Activated CD4-positive, alpha-beta T cell treated with anti-CD3 and anti-CD28 coated beads, Interleukin-2, amount 10 ng/mL, durations not matched to agents 7 days and 5 days (primary cell): ENCODE measurements around the gene ZNF654. TPM values are rescaled to one million over a fixed set of nuclear protein-coding genes. Genes with fewer than 3 reads are reported as not detected.
A peak's percentile ranks its signal among the peaks of the same experiment; 100 is the strongest.
"Not testable (repeated sequence)": the region's sequence is repeated elsewhere in the genome, so short reads cannot be mapped to it uniquely, and the experiment has no call there.

Experiments used
- CTCF ChIA-PET: fragments of 350-600 bp; sonication (Branson Sonifier 250); formaldehyde crosslinking; loops from one replicate; lab custom pipeline; 2021; ENCODE audit warnings: antibody characterized with exemption; lab: Charles Lee
- POLR2A ChIA-PET: fragments of 350-600 bp; sonication (Branson Sonifier 250); formaldehyde crosslinking; loops from one replicate; lab custom pipeline; 2021; ENCODE audit warnings: antibody characterized with exemption; lab: Charles Lee
- DNase-seq: peaks from one replicate; pipeline ENCODE4 v3.0.0-alpha.2; 2020
- H3K27ac Mint-ChIP-seq: one replicate; pipeline ENCODE4 v1.8.0; 2021; ENCODE audit warnings: mild to moderate bottlenecking, moderate library complexity, mixed read lengths
- H3K27me3 Mint-ChIP-seq: one replicate; pipeline ENCODE4 v1.8.0; 2021; ENCODE audit warnings: mixed read lengths
- H3K36me3 Mint-ChIP-seq: one replicate; pipeline ENCODE4 v1.8.0; 2021; ENCODE audit warnings: low read depth, mixed read lengths
- H3K4me1 Mint-ChIP-seq: one replicate; pipeline ENCODE4 v1.8.0; 2021; ENCODE audit warnings: mixed read lengths
- H3K4me3 Mint-ChIP-seq: one replicate; pipeline ENCODE4 v1.8.0; 2021; ENCODE audit warnings: mild to moderate bottlenecking, moderate library complexity, mixed read lengths
- H3K9me3 Mint-ChIP-seq: one replicate; pipeline ENCODE4 v1.8.0; 2021; ENCODE audit warnings: mixed read lengths
- total RNA-seq, 2 experiments: library from RNA; stranded (reverse); gene quantifications; one replicate each; pipeline ENCODE4 v1.2.3, GENCODE V29; 2021

Gene ZNF654
- total RNA-seq, 2 experiments from 2014 or later: 25.3 to 25.4 TPM

DNA sequence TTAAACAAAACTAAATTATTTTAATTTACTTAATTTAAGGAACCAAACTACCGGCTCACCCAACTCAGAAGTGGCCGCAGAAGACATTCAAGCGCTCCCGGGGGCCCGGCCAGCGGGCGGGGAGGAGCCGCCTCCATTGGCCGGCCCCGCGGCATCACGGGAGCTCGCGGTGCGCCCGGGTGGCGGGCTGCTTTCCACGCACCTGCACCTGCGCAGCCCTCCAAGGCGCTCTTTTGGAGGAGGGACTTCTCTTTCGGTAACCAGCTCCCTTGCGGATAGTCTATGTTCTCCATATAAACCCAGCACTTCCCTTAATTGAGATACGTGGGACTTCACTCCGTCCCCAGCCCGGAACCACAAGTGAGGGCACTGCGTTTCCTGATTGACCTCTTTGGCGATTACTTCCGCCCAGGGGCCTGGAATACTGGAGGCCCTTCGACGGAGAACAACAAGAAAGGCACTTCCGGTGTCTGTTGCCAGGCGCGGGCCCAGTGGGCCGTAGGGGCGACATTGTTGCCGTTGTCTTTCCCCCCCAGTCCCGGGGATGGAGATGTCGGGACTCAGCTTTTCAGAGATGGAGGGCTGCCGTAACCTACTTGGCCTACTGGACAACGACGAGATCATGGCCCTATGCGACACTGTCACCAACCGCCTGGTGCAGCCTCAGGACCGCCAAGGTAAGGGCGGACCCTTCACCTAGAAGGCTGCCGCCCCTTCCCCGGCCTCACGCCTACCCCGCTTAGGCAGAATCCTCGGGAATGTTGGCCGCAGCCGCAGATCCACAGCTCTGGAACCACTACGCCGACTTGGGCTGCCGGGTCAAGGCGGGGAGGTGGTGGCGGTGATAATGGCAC, 90.7 kb downstream of the ZNF654 start, which contains the start of gene C3orf38:
C3orf38 (plus strand) TSS at position 451 of the 854 bp plus-strand sequence; CDS start at position 545, 94 bp downstream.
- Mint-ChIP-seq H3K4me1 (peaks cover 44% of the 10 kb centered on the region), H3K9me3 (no peaks in the 10 kb centered on the region), H3K27me3 (no peaks in the 10 kb centered on the region), H3K27ac (peak within 1 kb of the TSS; percentile 99), H3K36me3 (peaks cover 25% of the 10 kb centered on the region), H3K4me3 (peak within 1 kb of the TSS; percentile 93)
- peak; percentile 84 for DNase-seq
- ChIA-PET POLR2A (interaction anchor here (0.8 to 1.1 kb wide), 2 partner anchors 91 to 880 kb away, joined by 3 to 4 read pairs; no protein-coding TSS in a partner anchor), CTCF (interaction anchor here (0.8 to 1.2 kb wide), 3 partner anchors 17 to 91 kb away, joined by 3 to 4 read pairs (median 4); no protein-coding TSS in a partner anchor)

DNA sequence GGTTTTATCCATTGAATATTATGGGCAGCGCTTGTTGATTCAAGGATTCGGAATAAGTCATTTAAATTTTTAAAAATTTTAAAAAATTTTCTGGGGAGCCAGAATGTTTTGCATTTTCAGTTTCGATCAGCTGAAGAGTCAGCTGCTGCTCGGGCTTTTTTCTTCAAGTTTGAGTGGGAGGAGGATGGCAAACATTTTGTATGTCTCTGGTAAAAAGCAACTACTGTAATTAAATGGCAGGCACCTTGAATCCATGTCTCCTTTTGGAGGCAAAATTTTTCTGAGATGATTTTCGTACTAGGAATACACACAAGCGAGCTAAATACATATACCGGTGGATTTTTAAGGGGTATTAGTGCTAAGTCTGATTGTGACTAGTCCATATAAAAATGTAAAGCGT, 91.3 kb downstream of the ZNF654 start:
- H3K4me3 Mint-ChIP-seq: peak overlapping the region; percentile 93
- POLR2A ChIA-PET: interaction anchor here (1.1 kb wide), 1 partner anchor 92 kb away, joined by 3 read pairs; no protein-coding TSS in a partner anchor
- DNase-seq: peak; percentile 51
- no peaks in the 10 kb centered on the region for H3K27me3 Mint-ChIP-seq
- CTCF ChIA-PET: interaction anchor here (1.2 kb wide), 1 partner anchor 26 kb away, joined by 4 read pairs; no protein-coding TSS in a partner anchor
- H3K4me1 Mint-ChIP-seq: peaks cover 44% of the 10 kb centered on the region
- H3K27ac Mint-ChIP-seq: peak overlapping the region; percentile 99
- H3K9me3 Mint-ChIP-seq: no peaks in the 10 kb centered on the region
- H3K36me3 Mint-ChIP-seq: peaks cover 27% of the 10 kb centered on the region

DNA sequence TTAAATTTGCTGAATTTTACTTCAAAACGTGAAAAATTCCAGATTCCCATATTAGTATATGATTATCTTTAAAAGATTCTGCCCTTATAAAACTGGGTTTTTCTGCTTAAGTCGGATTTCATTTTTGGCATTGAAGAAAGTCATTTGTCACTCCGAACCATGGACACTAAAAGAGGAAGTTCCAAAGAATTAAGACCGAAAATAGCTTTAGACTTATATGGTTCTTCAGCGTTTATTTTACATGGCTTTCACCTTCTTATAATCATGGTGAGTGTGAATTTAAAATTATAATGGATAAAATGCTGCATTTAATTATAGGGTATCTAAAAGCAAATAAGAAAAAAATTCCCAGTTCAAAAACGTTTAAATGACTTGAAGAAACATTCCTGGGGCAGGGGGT, 91.8 kb downstream of the ZNF654 start:
- Mint-ChIP-seq H3K27me3 (no peaks in the 10 kb centered on the region), H3K9me3 (no peaks in the 10 kb centered on the region), H3K27ac (peak overlapping the region; percentile 99), H3K36me3 (peaks cover 31% of the 10 kb centered on the region), H3K4me1 (peaks cover 46% of the 10 kb centered on the region), H3K4me3 (peak overlapping the region; percentile 93)
- ChIA-PET POLR2A (interaction anchor here (1.1 kb wide), 1 partner anchor 93 kb away, joined by 3 read pairs; no protein-coding TSS in a partner anchor), CTCF (no interaction called here)
- no peak for DNase-seq

DNA sequence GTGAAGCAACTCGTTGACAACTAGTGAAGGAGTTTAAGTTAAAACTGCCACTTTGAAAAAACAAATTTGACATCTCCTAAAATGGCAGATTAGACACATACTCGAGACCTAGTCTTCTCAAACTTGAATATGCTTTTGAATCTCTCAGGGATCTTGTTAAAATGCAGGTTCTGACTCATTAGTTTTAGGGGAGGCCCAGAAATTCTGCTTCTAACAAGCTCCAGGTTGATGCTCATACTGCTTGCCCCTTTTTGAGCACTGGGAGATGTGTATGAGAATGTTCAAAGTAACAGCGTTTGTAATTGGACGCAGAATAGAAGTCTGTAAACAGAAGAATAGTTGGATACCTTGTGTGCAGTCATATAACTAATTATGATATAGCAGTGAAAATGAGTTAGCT, 92.3 kb downstream of the ZNF654 start:
- Mint-ChIP-seq H3K4me3 (peak overlapping the region; percentile 93), H3K4me1 (peaks cover 52% of the 10 kb centered on the region), H3K27ac (peak overlapping the region; percentile 77), H3K36me3 (peaks cover 36% of the 10 kb centered on the region), H3K9me3 (no peaks in the 10 kb centered on the region), H3K27me3 (no peaks in the 10 kb centered on the region)
- ChIA-PET CTCF (no interaction called here), POLR2A (no interaction called here)
- no peak for DNase-seq

DNA sequence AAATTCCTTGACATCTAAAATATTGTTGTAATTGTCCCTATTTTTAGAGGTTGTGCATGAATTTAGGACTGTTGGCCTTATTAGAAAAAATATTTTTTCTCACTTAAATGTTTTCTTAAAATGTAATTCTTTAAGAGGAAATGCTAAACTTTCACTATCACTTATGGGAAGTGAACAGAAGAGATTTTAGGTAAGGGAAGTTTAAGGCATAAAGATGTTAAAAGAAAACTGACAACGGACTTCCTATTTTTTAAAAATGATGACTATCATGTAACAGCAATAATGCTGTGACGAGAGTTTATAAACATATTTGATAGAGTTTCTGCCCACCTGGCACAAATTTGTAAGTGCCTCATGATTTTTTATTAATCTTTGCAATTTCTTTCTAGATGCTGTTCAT, 93.8 kb downstream of the ZNF654 start:
- no peaks in the 10 kb centered on the region for H3K27me3 Mint-ChIP-seq
- H3K4me1 Mint-ChIP-seq: peaks cover 51% of the 10 kb centered on the region
- no peak overlapping the region for H3K4me3 Mint-ChIP-seq
- peaks cover 45% of the 10 kb centered on the region for H3K36me3 Mint-ChIP-seq
- ChIA-PET CTCF (no interaction called here), POLR2A (no interaction called here)
- H3K9me3 Mint-ChIP-seq: no peaks in the 10 kb centered on the region
- DNase-seq: no peak
- H3K27ac Mint-ChIP-seq: peak overlapping the region; percentile 36

DNA sequence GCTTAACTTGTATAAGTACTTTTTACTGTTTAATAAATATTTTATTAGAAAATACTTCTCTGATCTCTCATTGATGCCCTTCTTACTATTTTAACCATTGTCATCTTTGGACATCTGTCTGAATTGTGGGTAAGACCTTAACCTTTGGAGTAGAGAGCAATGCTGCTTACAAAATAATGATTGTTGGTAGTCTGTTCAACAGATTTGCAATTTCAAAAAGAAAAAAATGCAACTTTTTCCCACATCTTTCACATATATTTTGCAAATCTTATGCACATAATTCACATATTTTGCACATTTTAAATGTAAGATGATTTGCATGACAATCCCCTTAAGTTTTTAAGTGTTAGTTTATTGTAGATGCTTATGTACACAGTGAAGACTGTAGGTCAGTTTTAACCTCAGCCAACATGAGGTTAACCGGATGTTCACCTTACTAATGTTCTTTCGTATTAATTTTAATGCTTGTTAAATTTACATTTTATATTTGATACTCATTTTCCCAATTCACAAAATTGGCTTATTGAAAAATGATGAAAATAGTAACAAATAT, 107.4 kb downstream of the ZNF654 start:
- POLR2A ChIA-PET: no interaction called here
- CTCF ChIA-PET: no interaction called here
- no peak for DNase-seq
- H3K4me1 Mint-ChIP-seq: peaks cover 11% of the 10 kb centered on the region
- no peak overlapping the region for H3K4me3 Mint-ChIP-seq
- no peak overlapping the region for H3K27ac Mint-ChIP-seq
- H3K9me3 Mint-ChIP-seq: peaks cover 3% of the 10 kb centered on the region
- H3K36me3 Mint-ChIP-seq: peaks cover 24% of the 10 kb centered on the region
- no peaks in the 10 kb centered on the region for H3K27me3 Mint-ChIP-seq

DNA sequence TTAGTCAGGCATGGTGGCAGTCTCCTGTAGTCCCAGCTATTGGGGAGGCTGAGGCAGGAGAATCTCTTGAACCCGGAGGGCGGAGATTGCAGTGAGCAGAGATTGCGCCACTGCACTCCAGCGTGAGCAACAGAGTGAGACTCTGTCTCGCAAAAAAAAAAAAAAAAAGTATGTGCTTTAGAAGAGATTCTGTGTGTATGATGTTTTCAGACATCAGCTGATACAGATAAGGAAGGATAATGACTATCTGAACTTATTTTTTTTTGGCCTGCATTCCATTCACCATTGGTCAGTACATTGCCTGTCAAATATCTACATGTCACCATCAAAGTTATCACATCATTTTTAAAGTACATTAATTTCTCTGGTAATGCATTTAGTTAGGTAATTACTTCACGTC, 108.1 kb downstream of the ZNF654 start:
- CTCF ChIA-PET: no interaction called here
- no peaks in the 10 kb centered on the region for H3K27me3 Mint-ChIP-seq
- H3K36me3 Mint-ChIP-seq: peaks cover 22% of the 10 kb centered on the region
- no peak overlapping the region for H3K27ac Mint-ChIP-seq
- POLR2A ChIA-PET: no interaction called here
- H3K9me3 Mint-ChIP-seq: peaks cover 3% of the 10 kb centered on the region
- no peak for DNase-seq
- peaks cover 10% of the 10 kb centered on the region for H3K4me1 Mint-ChIP-seq
- no peak overlapping the region for H3K4me3 Mint-ChIP-seq

DNA sequence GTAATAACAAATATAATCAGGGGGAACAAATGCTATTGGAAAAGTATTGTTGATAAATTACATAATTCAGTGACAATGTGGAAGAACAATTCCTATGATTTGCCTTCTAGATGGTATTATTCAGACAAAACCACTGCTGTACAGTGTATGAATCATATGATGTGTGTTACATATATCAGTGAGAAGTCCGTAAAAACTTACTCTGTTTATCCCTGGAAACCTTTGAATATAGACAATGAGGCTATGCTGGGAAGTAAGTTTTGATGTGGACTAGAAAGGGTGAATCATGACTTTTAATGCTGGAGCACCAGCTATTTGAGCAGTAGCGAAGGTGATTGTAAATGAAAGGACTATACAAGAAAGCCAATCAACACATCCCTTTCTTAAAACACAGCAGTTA, 108.6 kb downstream of the ZNF654 start:
- peaks cover 3% of the 10 kb centered on the region for H3K9me3 Mint-ChIP-seq
- H3K4me3 Mint-ChIP-seq: no peak overlapping the region
- CTCF ChIA-PET: no interaction called here
- no peak overlapping the region for H3K27ac Mint-ChIP-seq
- H3K27me3 Mint-ChIP-seq: no peaks in the 10 kb centered on the region
- H3K36me3 Mint-ChIP-seq: peaks cover 19% of the 10 kb centered on the region
- no peak for DNase-seq
- peaks cover 7% of the 10 kb centered on the region for H3K4me1 Mint-ChIP-seq
- POLR2A ChIA-PET: no interaction called here

DNA sequence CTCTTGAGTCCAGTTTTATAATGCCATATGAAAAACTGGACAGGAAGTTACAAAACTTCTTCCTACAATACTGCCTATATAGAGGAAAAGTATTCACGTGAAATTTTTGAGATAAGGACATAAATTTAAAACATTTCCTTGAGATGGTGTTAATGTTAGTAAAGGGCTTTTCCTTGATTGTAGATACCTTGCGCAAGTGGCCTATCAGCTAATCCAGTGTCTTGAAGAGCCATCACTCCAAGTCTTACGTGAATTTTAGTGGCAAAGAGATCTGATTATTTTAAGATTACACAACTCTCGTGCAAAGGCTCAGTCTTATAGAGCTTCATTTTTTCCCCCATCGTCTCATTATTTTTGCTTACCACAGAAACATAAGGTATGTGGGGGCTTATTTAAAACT, 109.1 kb downstream of the ZNF654 start:
- H3K4me3 Mint-ChIP-seq: no peak overlapping the region
- H3K9me3 Mint-ChIP-seq: peaks cover 3% of the 10 kb centered on the region
- DNase-seq: no peak
- peaks cover 16% of the 10 kb centered on the region for H3K36me3 Mint-ChIP-seq
- no peak overlapping the region for H3K27ac Mint-ChIP-seq
- peaks cover 7% of the 10 kb centered on the region for H3K4me1 Mint-ChIP-seq
- H3K27me3 Mint-ChIP-seq: no peaks in the 10 kb centered on the region
- ChIA-PET CTCF (interaction anchor here (0.6 kb wide), 1 partner anchor 431 kb away, joined by 3 read pairs; no protein-coding TSS in a partner anchor), POLR2A (no interaction called here)

DNA sequence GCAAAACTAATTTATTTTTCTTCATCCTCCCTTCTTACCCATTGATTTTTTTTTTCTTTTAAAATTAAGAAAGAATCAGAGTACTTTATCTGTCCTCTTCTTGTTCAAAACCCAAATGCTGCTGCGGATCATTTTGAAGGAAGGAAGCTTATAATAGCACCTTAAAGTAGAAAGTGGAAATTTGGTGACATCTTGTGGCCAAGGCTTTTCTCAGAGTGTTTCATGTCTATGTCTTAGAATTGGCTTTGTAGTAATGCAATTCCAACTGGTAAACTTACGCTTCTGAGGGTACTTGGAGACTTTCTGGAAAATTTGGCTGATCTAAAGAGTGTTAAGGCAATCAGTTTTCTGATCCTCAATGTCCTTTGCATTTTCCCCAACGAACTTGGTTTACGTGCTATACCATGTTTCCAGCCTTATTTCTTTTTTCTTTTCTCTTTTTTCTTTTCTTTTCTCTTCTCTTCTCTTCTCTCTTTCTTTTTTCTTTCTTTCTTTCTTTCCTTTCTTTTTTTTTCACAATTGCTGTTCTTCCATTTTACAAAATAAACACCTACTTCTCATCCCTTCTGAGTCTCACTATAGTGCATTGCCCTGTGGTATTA, 121.4 kb downstream of the ZNF654 start:
- POLR2A ChIA-PET: no interaction called here

DNA sequence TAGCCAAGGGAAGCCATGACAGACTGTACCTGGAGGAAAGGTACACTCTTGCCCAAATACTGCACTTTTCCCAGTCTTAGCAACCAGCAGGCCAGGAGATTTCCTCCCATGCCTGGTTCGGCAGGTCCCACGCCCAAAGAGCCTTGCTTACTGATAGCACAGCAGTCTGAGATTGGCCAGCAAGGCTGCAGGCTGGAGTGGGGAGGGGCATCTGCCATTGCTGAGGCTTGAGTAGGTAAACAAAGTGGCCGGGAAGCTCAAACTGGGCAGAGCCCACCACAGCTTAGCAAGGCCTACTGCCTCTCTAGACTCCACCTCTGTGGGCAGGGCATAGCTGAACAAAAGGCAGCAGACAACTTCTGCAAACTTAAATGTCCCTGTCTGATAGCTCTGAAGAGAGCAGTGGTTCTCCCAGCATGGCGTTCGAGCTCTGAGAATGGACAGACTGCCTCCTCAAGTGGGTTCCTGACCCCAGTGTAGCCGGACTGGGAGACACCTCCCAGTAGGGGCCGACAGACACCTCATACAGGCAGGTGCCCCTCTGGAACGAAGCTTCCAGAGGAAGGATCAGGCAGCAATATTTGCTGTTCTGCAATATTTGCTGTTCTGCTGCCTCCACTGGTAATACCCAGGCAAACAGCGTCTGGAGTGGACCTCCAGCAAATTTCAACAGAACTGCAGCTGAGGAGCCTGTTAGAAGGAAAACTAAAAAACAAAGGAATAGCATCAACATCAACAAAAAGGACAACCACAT, 123.3 kb downstream of the ZNF654 start:
- POLR2A ChIA-PET, H3K36me3 Mint-ChIP-seq, H3K9me3 Mint-ChIP-seq, DNase-seq, H3K27ac Mint-ChIP-seq, CTCF ChIA-PET, H3K4me1 Mint-ChIP-seq, H3K4me3 Mint-ChIP-seq: not testable (repeated sequence)
- peaks cover 15% of the 10 kb centered on the region for H3K27me3 Mint-ChIP-seq

More for the DNA sequence above, 121.4 kb downstream of the ZNF654 start:
- H3K27me3 Mint-ChIP-seq: peaks cover 15% of the 10 kb centered on the region
- H3K36me3 Mint-ChIP-seq: no peaks in the 10 kb centered on the region
- H3K9me3 Mint-ChIP-seq: no peaks in the 10 kb centered on the region
- H3K4me1 Mint-ChIP-seq: peaks cover 2% of the 10 kb centered on the region
- DNase-seq: peak; percentile 53
- H3K4me3 Mint-ChIP-seq: no peak overlapping the region
- no peak overlapping the region for H3K27ac Mint-ChIP-seq
- CTCF ChIA-PET: no interaction called here

DNA sequence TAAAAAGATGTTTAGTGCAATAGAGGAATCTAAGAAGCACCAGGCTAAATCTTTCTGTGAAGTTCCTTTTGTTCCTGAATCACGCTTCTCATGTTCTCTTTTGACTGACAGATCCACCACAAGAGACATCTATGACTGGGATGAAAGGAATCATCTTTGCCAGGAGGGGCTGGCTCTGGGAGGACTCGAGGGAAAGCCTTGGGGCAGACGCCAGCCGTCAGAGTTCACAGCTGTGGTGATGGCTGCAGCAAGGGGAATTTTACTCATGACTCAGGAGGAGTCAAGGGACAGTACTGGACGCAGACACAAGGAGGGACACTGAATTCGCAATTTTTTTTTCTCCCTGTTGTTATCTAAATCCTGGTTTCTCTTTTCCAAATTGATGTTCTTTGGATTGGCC, 129.4 kb downstream of the ZNF654 start:
- no peak overlapping the region for H3K27ac Mint-ChIP-seq
- no peak overlapping the region for H3K4me3 Mint-ChIP-seq
- peaks cover 5% of the 10 kb centered on the region for H3K9me3 Mint-ChIP-seq
- no peaks in the 10 kb centered on the region for H3K4me1 Mint-ChIP-seq
- no peak for DNase-seq
- ChIA-PET CTCF (no interaction called here), POLR2A (no interaction called here)
- H3K36me3 Mint-ChIP-seq: no peaks in the 10 kb centered on the region
- H3K27me3 Mint-ChIP-seq: peaks cover 13% of the 10 kb centered on the region
